ENCODE measurements around the gene WNT11. TPM values are rescaled to one million over a fixed set of nuclear protein-coding genes. Genes with fewer than 3 reads are reported as not detected.

WNT11 gene
- polyA plus RNA-seq, 1 donor from 2014 or later: 2.3 TPM

GRCh38 chr11:76186776-76187279, 19.5 kb downstream of the WNT11 start:
- no peak overlapping the region for H3K4me3 ChIP-seq (ENCODE audit: low read length)
- H3K27me3 ChIP-seq (ENCODE audit: insufficient read depth, low read depth, low read length): no peaks in the 10 kb centered on the region
- no peaks in the 10 kb centered on the region for H3K9me2 ChIP-seq (ENCODE audit: insufficient read depth, low read length)
- no peaks in the 10 kb centered on the region for H3K79me2 ChIP-seq (replicated peaks; ENCODE audit: insufficient read depth, low read length)
- no peaks in the 10 kb centered on the region for H3F3A ChIP-seq (ENCODE audit: insufficient read depth, low read length, poor library complexity, severe bottlenecking)
- H3K9ac ChIP-seq (ENCODE audit: low read length): no peak overlapping the region
- H3K36me3 ChIP-seq (ENCODE audit: insufficient read depth, low read length): no peaks in the 10 kb centered on the region
- no peak overlapping the region for H3K4me2 ChIP-seq (ENCODE audit: low read length)
- no peak overlapping the region for H2AFZ ChIP-seq (ENCODE audit: low read depth, low read length)
- no peak overlapping the region for H3K27ac ChIP-seq (ENCODE audit: low read length)
- H3K9me3 ChIP-seq (ENCODE audit: low read length): no peaks in the 10 kb centered on the region
- TF ChIP-seq CTCF (IDR thresholded peaks at IDR 0.05; ENCODE audit: poor library complexity, severe bottlenecking) (no peak), RAD21 (conservative IDR thresholded peaks at IDR 0.05) (no peak), REST (IDR thresholded peaks at IDR 0.05; ENCODE audit: borderline replicate concordance) (no peak), SMC3 (conservative IDR thresholded peaks at IDR 0.05; ENCODE audit: poor library complexity) (no peak), MXI1 (conservative IDR thresholded peaks at IDR 0.05; ENCODE audit: poor library complexity, severe bottlenecking) (no peak), EZH2 (IDR thresholded peaks at IDR 0.05; ENCODE audit: borderline replicate concordance, insufficient read depth, low read length, poor library complexity, severe bottlenecking) (no peak), TAF1 (IDR thresholded peaks at IDR 0.05; ENCODE audit: low read depth) (no peak), POLR2AphosphoS5 (IDR thresholded peaks at IDR 0.05) (no peak), EP300 (conservative IDR thresholded peaks at IDR 0.05; ENCODE audit: poor library complexity, severe bottlenecking) (no peak)
- no peaks in the 10 kb centered on the region for H4K20me1 ChIP-seq (ENCODE audit: insufficient read depth)

GRCh38 chr11:76185931-76186401, 20.3 kb downstream of the WNT11 start:
- no peak overlapping the region for H3K27ac ChIP-seq (ENCODE audit: low read length)
- no peaks in the 10 kb centered on the region for H3K36me3 ChIP-seq (ENCODE audit: insufficient read depth, low read length)
- no peak for TF ChIP-seq TAF1 (IDR thresholded peaks at IDR 0.05; ENCODE audit: low read depth)
- TF ChIP-seq POLR2AphosphoS5 (IDR thresholded peaks at IDR 0.05): no peak
- no peak for TF ChIP-seq EZH2 (IDR thresholded peaks at IDR 0.05; ENCODE audit: borderline replicate concordance, insufficient read depth, low read length, poor library complexity, severe bottlenecking)
- TF ChIP-seq SMC3 (conservative IDR thresholded peaks at IDR 0.05; ENCODE audit: poor library complexity): no peak
- TF ChIP-seq CTCF (IDR thresholded peaks at IDR 0.05; ENCODE audit: poor library complexity, severe bottlenecking): no peak
- H3K4me2 ChIP-seq (ENCODE audit: low read length): no peak overlapping the region
- no peak overlapping the region for H3K4me3 ChIP-seq (ENCODE audit: low read length)
- no peaks in the 10 kb centered on the region for H3K9me2 ChIP-seq (ENCODE audit: insufficient read depth, low read length)
- H3K27me3 ChIP-seq (ENCODE audit: insufficient read depth, low read depth, low read length): no peaks in the 10 kb centered on the region
- no peaks in the 10 kb centered on the region for H3F3A ChIP-seq (ENCODE audit: insufficient read depth, low read length, poor library complexity, severe bottlenecking)
- H3K79me2 ChIP-seq (replicated peaks; ENCODE audit: insufficient read depth, low read length): no peaks in the 10 kb centered on the region
- H4K20me1 ChIP-seq (ENCODE audit: insufficient read depth): no peaks in the 10 kb centered on the region
- no peak overlapping the region for H2AFZ ChIP-seq (ENCODE audit: low read depth, low read length)
- no peak overlapping the region for H3K9ac ChIP-seq (ENCODE audit: low read length)
- no peaks in the 10 kb centered on the region for H3K9me3 ChIP-seq (ENCODE audit: low read length)
